Nephron (organoid): Measurements from ENCODE around the gene TMEM222.

ENCODE experiments used
- H3K27ac Mint-ChIP-seq, 3 experiments: 2 replicates each; pipeline ENCODE4 v1.8.0; 2020; ENCODE audit warnings: mixed read lengths in 3 of 3, mild to moderate bottlenecking in 2 of 3, moderate library complexity in 1 of 3
- H3K27me3 Mint-ChIP-seq: 2 replicates; pipeline ENCODE4 v1.8.0; 2021; ENCODE audit warnings: low read depth, mild to moderate bottlenecking, moderate library complexity, mixed read lengths
- H3K36me3 Mint-ChIP-seq: 2 replicates; pipeline ENCODE4 v1.8.0; 2020; ENCODE audit warnings: low read depth, mixed read lengths
- H3K4me1 Mint-ChIP-seq: 2 replicates; pipeline ENCODE4 v1.8.0; 2020; ENCODE audit warnings: mixed read lengths
- H3K4me3 Mint-ChIP-seq, 3 experiments: 2 replicates each; pipeline ENCODE4 v1.8.0; 2020; ENCODE audit warnings: mild to moderate bottlenecking in 3 of 3, mixed read lengths in 3 of 3, moderate library complexity in 2 of 3
- H3K9me3 Mint-ChIP-seq: 2 replicates; pipeline ENCODE4 v1.8.0; 2020; ENCODE audit warnings: mixed read lengths
- CTCF ChIP-seq, 3 experiments: fragments of 200-600 bp; sonication (generic); IDR thresholded peaks; one replicate each; pipeline ENCODE4 v1.5.0; 2021; ENCODE audit warnings: antibody characterized with exemption in 3 of 3; ENCODE audit not compliant: unreplicated experiment in 3 of 3

The TMEM222 gene

GRCh38 chr1:27314169-27314568, 7.8 kb upstream of the TMEM222 start:
- Mint-ChIP-seq H3K27me3 (peaks cover 4% of the 10 kb centered on the region), H3K27ac (peak overlapping the region; percentile 25 to 63 (median 62)), H3K4me1 (peaks cover 27% of the 10 kb centered on the region), H3K9me3 (no peaks in the 10 kb centered on the region), H3K36me3 (no peaks in the 10 kb centered on the region), H3K4me3 (no peak overlapping the region)
- no peak for TF ChIP-seq CTCF (IDR thresholded peaks at IDR 0.05; ENCODE audit: unreplicated experiment in 3 of 3)

- H3K36me3 Mint-ChIP-seq, result no peaks in the 10 kb centered on the region
Observed at GRCh38 chr1:27314737-27315136, 7.2 kb upstream of the TMEM222 start.

GRCh38 chr1:27316860-27317259, 5.1 kb upstream of the TMEM222 start:
- Mint-ChIP-seq H3K27me3 (peaks cover 4% of the 10 kb centered on the region), H3K9me3 (no peaks in the 10 kb centered on the region), H3K27ac (no peak overlapping the region), H3K36me3 (no peaks in the 10 kb centered on the region), H3K4me1 (peaks cover 31% of the 10 kb centered on the region), H3K4me3 (no peak overlapping the region)
- TF ChIP-seq CTCF (IDR thresholded peaks at IDR 0.05; ENCODE audit: unreplicated experiment in 3 of 3), result no peak

More at GRCh38 chr1:27314737-27315136, 7.2 kb upstream of the TMEM222 start:
- peak overlapping the region in 1 of 3 experiments; percentile 63 for H3K27ac Mint-ChIP-seq
- peaks cover 27% of the 10 kb centered on the region for H3K4me1 Mint-ChIP-seq
- no peak for TF ChIP-seq CTCF (IDR thresholded peaks at IDR 0.05; ENCODE audit: unreplicated experiment in 3 of 3)
- H3K9me3 Mint-ChIP-seq, result no peaks in the 10 kb centered on the region
- H3K27me3 Mint-ChIP-seq, result peaks cover 4% of the 10 kb centered on the region
- no peak overlapping the region for H3K4me3 Mint-ChIP-seq

GRCh38 chr1:27318136-27318535, 3.8 kb upstream of the TMEM222 start:
- Mint-ChIP-seq H3K9me3 (no peaks in the 10 kb centered on the region), H3K4me3 (peak overlapping the region; percentile 7 to 40 (median 18)), H3K27me3 (peaks cover 4% of the 10 kb centered on the region), H3K27ac (peak overlapping the region; percentile 82 to 94 (median 94)), H3K36me3 (no peaks in the 10 kb centered on the region), H3K4me1 (peaks cover 30% of the 10 kb centered on the region)
- TF ChIP-seq CTCF (IDR thresholded peaks at IDR 0.05; ENCODE audit: unreplicated experiment in 3 of 3), result no peak

- Mint-ChIP-seq H3K4me1 (peaks cover 33% of the 10 kb centered on the region), H3K27ac (peak overlapping the region; percentile 82 to 94 (median 94)), H3K27me3 (peaks cover 4% of the 10 kb centered on the region), H3K36me3 (no peaks in the 10 kb centered on the region), H3K4me3 (peak overlapping the region; percentile 45 to 68 (median 67)), H3K9me3 (no peaks in the 10 kb centered on the region)
- no peak for TF ChIP-seq CTCF (IDR thresholded peaks at IDR 0.05; ENCODE audit: unreplicated experiment in 3 of 3)
Observed at GRCh38 chr1:27318596-27318995, 3.4 kb upstream of the TMEM222 start.

- TF ChIP-seq CTCF (IDR thresholded peaks at IDR 0.05; ENCODE audit: unreplicated experiment in 3 of 3), result no peak
- Mint-ChIP-seq H3K36me3 (peaks cover 18% of the 10 kb centered on the region), H3K27me3 (no peaks in the 10 kb centered on the region), H3K4me3 (peak overlapping the region; percentile 96 to 99 (median 97)), H3K27ac (peak overlapping the region; percentile 93 to 95 (median 95)), H3K9me3 (no peaks in the 10 kb centered on the region), H3K4me1 (peaks cover 46% of the 10 kb centered on the region)
Observed at GRCh38 chr1:27322569-27323240, 742 bp downstream of the TMEM222 start.
